Panc1 (cell line): ENCODE measurements around the gene TEKT3. TPM values are rescaled to one million over a fixed set of nuclear protein-coding genes. Genes with fewer than 3 reads are reported as not detected.

Experiments used
- ATAC-seq: fragments of 200-7000 bp; cut with Tn5 transposase; 2 replicates; pipeline ENCODE4 v1.9.1; 2020; ENCODE audit warnings: mild to moderate bottlenecking, moderate library complexity
- BruUV-seq: library from RNA; stranded (reverse); fragments of 400-500 nt; replicated peaks from 2 replicates; lab custom pipeline; 2021; lab: Mats Ljungman, UMichigan
- CTCF ChIA-PET: fragments of 300-600 bp; sonication (Branson Sonifier 250); formaldehyde crosslinking; loops from one replicate; lab custom pipeline; 2022; ENCODE audit warnings: antibody characterized with exemption; lab: Charles Lee
- POLR2A ChIA-PET: fragments of 300-600 bp; sonication (Branson Sonifier 250); formaldehyde crosslinking; loops from one replicate; lab custom pipeline; 2022; ENCODE audit warnings: antibody characterized with exemption; lab: Charles Lee
- DNase-seq: peaks from one replicate; pipeline ENCODE4 v3.0.0-alpha.2; 2010; ENCODE audit warnings: low read depth, low spot score
- H3K27ac ChIP-seq: 2 replicates; pipeline ENCODE4 v1.5.1; 2011; ENCODE audit warnings: mild to moderate bottlenecking, low read length, inconsistent platforms
- H3K27me3 ChIP-seq: fragments of 200-500 bp; sonication (Bioruptor generic); 2 replicates; pipeline ENCODE4 v1.6.0; 2014; ENCODE audit warnings: low read length, inconsistent platforms; ENCODE audit not compliant: control insufficient read depth, insufficient read depth
- H3K36me3 ChIP-seq: fragments of 200-500 bp; sonication (Bioruptor generic); 2 replicates; pipeline ENCODE4 v1.5.1; 2014; ENCODE audit warnings: inconsistent platforms, mild to moderate bottlenecking, low read length, moderate library complexity; ENCODE audit not compliant: control insufficient read depth, insufficient read depth
- H3K4me1 ChIP-seq: 2 replicates; pipeline ENCODE4 v1.5.1; 2011; ENCODE audit warnings: inconsistent platforms, mild to moderate bottlenecking, low read length, moderate library complexity; ENCODE audit not compliant: control insufficient read depth, insufficient read depth
- H3K4me3 ChIP-seq, 2 experiments: 2 replicates each; pipeline ENCODE4 v1.5.1; 2011 to 2012; ENCODE audit warnings: low read depth in 2 of 2, low read length in 2 of 2, mild to moderate bottlenecking in 2 of 2, inconsistent platforms in 1 of 2, moderate library complexity in 1 of 2
- H3K9me3 ChIP-seq: fragments of 200-500 bp; sonication (Bioruptor generic); 2 replicates; pipeline ENCODE4 v1.5.1; 2014; ENCODE audit warnings: low read depth, mild to moderate bottlenecking, inconsistent platforms, low read length, moderate library complexity; ENCODE audit not compliant: control insufficient read depth, insufficient read depth
- CTCF ChIP-seq: fragments of 450-650 bp; IDR thresholded peaks from 2 replicates; pipeline ENCODE4 v1.5.1; 2017; ENCODE audit warnings: mild to moderate bottlenecking
- POLR2AphosphoS5 ChIP-seq: IDR thresholded peaks from 2 replicates; pipeline ENCODE4 v1.6.1; 2012; ENCODE audit warnings: mild to moderate bottlenecking, low read depth, low read length, moderate library complexity
- REST ChIP-seq, 2 experiments: IDR thresholded peaks; 2 replicates each; pipeline ENCODE4 v1.6.1; 2011 to 2012; ENCODE audit warnings: low read depth in 2 of 2, control low read depth in 1 of 2, low read length in 1 of 2, mild to moderate bottlenecking in 1 of 2, moderate library complexity in 1 of 2; ENCODE audit not compliant: insufficient read depth in 1 of 2
- SIN3A ChIP-seq: IDR thresholded peaks from 2 replicates; pipeline ENCODE4 v1.6.1; 2012; ENCODE audit warnings: low read depth, mild to moderate bottlenecking, low read length, moderate library complexity, borderline replicate concordance; ENCODE audit not compliant: insufficient read depth
- TCF7L2 ChIP-seq: IDR thresholded peaks from 2 replicates; pipeline ENCODE4 v1.6.1; 2011; ENCODE audit warnings: mild to moderate bottlenecking, low read depth, low read length, inconsistent platforms
- in situ Hi-C: cut with HindIII; loops from 2 replicates; pipeline ENCODE4 v1.10.0; 2016; ENCODE audit warnings: low sequenced_read_pairs, low pct_unique_long_range_greater_than_20kb
- intact Hi-C: fragments of 100-400 bp; cut with micrococcal nuclease; formaldehyde crosslinking; loops from one replicate; pipeline ENCODE4 v1.10.0; 2022; ENCODE audit not compliant: unreplicated experiment
- total RNA-seq: library from RNA; stranded (reverse); gene quantifications from one replicate; pipeline ENCODE4 v1.2.1, GENCODE V29; 2021; ENCODE audit not compliant: unreplicated experiment

Gene TEKT3
- total RNA-seq, 1 experiment from 2014 or later: not detected

DNA sequence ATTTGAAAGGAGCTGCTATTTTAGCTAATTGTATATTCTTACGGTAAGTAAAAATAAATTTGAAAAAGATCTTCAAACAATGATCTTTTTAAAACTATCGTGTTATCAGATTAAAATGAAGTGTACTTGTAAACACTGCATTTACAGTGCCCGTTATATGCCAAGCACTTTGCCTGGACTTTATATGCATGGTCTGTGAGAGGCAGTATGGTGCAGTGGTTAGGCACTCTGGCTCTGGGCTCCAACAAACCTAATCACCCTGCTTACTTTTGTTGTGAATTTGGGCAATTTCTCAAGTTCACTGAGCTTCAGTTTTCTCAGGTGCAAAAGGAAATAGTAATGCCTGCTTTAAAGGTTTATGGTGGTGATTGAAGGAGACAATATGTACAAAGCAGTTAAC lies 77.7 kb downstream of the TEKT3 start:
- CTCF ChIA-PET: interaction anchor here (0.7 kb wide), 1 partner anchor 215 kb away, joined by 3 read pairs; no protein-coding TSS in a partner anchor
- Histone ChIP-seq H3K36me3 (no peaks in the 10 kb centered on the region; the same call in none of the 2 replicates), H3K27ac (no peak overlapping the region), H3K9me3 (no peaks in the 10 kb centered on the region), H3K27me3 (peaks cover 8% of the 10 kb centered on the region), H3K4me1 (peaks cover 5% of the 10 kb centered on the region; the same call in 1 of the 2 replicates), H3K4me3 (no peak overlapping the region)
- DNase-seq: no peak
- no peak for ATAC-seq
- BruUV-seq: no TSS peak
- intact Hi-C loops (no loop called here), in situ Hi-C loops (no loop called here)
- POLR2A ChIA-PET: no interaction called here
- no peak for TF ChIP-seq POLR2AphosphoS5
- TF ChIP-seq REST (IDR thresholded peaks at IDR 0.05; ENCODE audit: insufficient read depth in 1 of 2, low read depth in 2 of 2, low read length in 1 of 2): no peak
- no peak for TF ChIP-seq SIN3A
- no peak for TF ChIP-seq CTCF
- TF ChIP-seq TCF7L2: no peak

DNA sequence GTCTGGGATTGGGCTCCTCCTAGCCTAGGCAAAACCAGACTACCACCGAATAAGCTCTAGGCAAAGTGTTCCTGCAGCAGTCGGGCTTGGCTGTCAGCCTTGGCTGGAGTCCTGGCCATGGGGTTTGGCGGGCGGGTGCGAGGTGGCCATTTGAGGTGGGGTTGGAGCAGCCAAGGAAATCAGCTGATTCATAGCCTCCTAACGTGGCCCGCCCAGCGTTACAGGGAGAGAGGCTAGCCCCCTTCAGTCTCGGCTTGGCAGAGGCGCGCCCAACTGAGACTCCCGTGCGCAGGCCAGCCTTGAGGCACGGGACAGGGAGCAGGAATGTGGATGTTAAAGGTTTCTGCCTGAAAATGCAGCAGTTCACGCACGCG lies 78.2 kb downstream of the TEKT3 start:
- H3K9me3 ChIP-seq: no peaks in the 10 kb centered on the region
- H3K27ac ChIP-seq: no peak overlapping the region
- CTCF ChIA-PET: interaction anchor here (0.6 to 1.1 kb wide), 3 partner anchors 215 to 1698 kb away, joined by 3 to 8 read pairs (median 4); no protein-coding TSS in a partner anchor
- intact Hi-C loops (no loop called here), in situ Hi-C loops (no loop called here)
- TF ChIP-seq TCF7L2: no peak
- TF ChIP-seq POLR2AphosphoS5: no peak
- no peak for TF ChIP-seq SIN3A
- TF ChIP-seq CTCF: no peak
- no peak for TF ChIP-seq REST (IDR thresholded peaks at IDR 0.05; ENCODE audit: insufficient read depth in 1 of 2, low read depth in 2 of 2, low read length in 1 of 2)
- POLR2A ChIA-PET: no interaction called here
- peaks cover 8% of the 10 kb centered on the region for H3K27me3 ChIP-seq
- H3K4me1 ChIP-seq: peaks cover 5% of the 10 kb centered on the region; the same call in 1 of the 2 replicates
- H3K36me3 ChIP-seq: no peaks in the 10 kb centered on the region; the same call in none of the 2 replicates
- H3K4me3 ChIP-seq: peak overlapping the region; percentile 56 to 68
- BruUV-seq: no TSS peak
- ATAC-seq: peak; percentile 30
- no peak for DNase-seq
